ENCODE measurements around the gene ERBB2. TPM values are rescaled to one million over a fixed set of nuclear protein-coding genes. Genes with fewer than 3 reads are reported as not detected.

Gene ERBB2
- total RNA-seq, 1 donor from 2014 or later = 23.1 TPM

DNA sequence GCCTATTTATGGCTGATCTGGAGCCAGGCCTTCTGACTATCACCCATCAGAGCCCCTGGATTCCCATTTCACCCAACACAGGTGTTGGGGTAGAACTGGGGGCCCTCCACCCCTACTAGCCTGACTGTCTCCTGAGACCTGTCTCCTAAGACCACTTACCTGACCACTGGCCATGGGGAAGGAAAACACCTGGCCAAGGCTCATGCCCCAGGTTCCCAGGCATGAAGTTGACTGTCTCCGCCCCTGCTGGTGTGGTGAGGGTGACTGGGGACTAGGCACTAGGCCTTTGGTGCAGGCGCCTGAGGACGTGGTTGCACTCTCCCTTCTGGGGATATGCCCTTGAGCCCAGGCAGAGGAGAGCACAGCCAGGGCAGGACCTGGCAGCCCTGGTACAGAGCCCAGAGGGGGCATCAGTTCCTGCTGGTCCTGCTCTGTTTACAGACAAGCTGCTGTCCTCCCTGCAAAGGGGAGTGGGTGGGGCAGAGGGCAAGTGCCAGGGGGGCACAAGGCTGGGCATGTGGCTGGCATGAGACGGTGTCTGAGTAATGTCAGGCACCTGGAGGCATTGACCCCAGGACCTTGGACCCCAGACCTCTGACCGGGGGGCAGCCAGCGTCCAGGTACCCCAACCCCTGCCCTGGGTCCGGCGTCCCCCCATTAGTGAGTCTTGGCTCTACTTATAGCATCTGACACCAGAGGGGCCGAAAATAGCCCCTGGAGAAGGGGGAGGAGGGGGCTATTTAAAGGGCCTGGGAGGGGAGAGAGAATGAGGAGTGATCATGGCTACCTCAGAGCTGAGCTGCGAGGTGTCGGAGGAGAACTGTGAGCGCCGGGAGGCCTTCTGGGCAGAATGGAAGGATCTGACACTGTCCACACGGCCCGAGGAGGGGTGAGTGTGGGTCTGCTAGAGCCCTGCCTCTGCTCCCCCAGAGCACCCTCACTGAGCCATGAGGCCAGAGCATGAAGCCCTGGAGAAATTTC lies 35.0 kb upstream of the ERBB2 start, which contains the start of gene TCAP:
TCAP (plus strand) TSS at position 769 of the 981 bp plus-strand sequence; CDS start at position 780, 11 bp downstream.
- ATAC-seq (no peak), DNase-seq (ENCODE audit: low spot score) (no peak)

DNA sequence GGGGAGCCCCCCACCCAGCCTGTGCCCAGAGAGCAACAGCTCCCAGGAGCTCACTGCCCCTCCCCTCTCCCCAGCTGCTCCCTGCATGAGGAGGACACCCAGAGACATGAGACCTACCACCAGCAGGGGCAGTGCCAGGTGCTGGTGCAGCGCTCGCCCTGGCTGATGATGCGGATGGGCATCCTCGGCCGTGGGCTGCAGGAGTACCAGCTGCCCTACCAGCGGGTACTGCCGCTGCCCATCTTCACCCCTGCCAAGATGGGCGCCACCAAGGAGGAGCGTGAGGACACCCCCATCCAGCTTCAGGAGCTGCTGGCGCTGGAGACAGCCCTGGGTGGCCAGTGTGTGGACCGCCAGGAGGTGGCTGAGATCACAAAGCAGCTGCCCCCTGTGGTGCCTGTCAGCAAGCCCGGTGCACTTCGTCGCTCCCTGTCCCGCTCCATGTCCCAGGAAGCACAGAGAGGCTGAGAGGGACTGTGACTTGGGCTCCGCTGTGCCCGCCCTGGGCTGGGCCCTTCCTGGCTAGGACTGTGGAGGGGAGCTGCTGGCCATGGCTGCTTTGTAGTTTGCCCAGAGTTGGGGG lies 34.1 kb upstream of the ERBB2 start:
- DNase-seq (ENCODE audit: low spot score) (no peak), ATAC-seq (peak; percentile 11)

GRCh38 chr17:39666231-39666600 lies 33.6 kb upstream of the ERBB2 start:
- no peak for ATAC-seq
- no peak for DNase-seq (ENCODE audit: low spot score)

GRCh38 chr17:39666601-39667261 lies 33.1 kb upstream of the ERBB2 start:
- DNase-seq (ENCODE audit: low spot score) (peak; percentile 95), ATAC-seq (peak; percentile 77)

GRCh38 chr17:39667262-39667944 lies 32.5 kb upstream of the ERBB2 start:
- ATAC-seq = peak; percentile 11
- DNase-seq (ENCODE audit: low spot score) = no peak

- ATAC-seq (peak; percentile 33), DNase-seq (ENCODE audit: low spot score) (peak; percentile 66)
These were observed 31.6 kb upstream of the ERBB2 start, which contains the start of gene PNMT for GRCh38 chr17:39667945-39668924. PNMT (plus strand) TSS chr17:39668453; CDS start chr17:39668476, 23 bp downstream.

DNA sequence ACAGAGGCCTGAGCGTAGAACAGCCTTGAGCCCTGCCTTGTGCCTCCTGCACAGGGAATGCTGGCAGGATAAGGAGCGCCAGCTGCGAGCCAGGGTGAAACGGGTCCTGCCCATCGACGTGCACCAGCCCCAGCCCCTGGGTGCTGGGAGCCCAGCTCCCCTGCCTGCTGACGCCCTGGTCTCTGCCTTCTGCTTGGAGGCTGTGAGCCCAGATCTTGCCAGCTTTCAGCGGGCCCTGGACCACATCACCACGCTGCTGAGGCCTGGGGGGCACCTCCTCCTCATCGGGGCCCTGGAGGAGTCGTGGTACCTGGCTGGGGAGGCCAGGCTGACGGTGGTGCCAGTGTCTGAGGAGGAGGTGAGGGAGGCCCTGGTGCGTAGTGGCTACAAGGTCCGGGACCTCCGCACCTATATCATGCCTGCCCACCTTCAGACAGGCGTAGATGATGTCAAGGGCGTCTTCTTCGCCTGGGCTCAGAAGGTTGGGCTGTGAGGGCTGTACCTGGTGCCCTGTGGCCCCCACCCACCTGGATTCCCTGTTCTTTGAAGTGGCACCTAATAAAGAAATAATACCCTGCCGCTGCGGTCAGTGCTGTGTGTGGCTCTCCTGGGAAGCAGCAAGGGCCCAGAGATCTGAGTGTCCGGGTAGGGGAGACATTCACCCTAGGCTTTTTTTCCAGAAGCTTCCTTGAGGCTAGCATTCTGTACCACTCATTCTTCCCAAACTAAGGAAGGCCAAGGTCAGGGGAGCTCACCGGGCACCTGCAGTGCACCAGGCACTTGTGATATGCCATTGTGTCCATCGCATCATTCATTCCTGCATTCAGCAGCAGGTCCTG lies 29.7 kb upstream of the ERBB2 start:
- ATAC-seq (no peak), DNase-seq (ENCODE audit: low spot score) (no peak)

DNA sequence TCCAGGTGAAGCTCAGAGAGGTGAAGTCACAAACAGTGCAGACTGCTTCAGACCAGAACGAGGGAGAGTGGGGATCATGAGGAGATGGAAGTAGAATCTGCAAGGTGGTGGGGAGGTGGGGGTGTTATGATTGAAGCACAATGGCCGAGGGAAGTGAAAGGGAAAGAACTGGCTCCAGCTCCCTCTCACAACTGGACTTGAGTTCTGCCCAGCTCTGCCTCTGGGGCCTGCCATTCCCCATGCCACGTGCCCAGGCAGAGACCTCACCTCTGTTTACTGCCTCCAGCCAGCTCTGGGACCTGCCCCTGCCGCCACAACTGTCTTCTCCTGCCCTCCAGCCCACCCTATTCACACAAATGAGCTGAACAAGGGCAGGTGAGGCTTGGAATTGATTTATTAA lies 29.1 kb upstream of the ERBB2 start:
- no peak for DNase-seq (ENCODE audit: low spot score)
- no peak for ATAC-seq

GRCh38 chr17:39671651-39672521 lies 28.0 kb upstream of the ERBB2 start:
- ATAC-seq (peak; percentile 68), DNase-seq (ENCODE audit: low spot score) (no peak)

DNA sequence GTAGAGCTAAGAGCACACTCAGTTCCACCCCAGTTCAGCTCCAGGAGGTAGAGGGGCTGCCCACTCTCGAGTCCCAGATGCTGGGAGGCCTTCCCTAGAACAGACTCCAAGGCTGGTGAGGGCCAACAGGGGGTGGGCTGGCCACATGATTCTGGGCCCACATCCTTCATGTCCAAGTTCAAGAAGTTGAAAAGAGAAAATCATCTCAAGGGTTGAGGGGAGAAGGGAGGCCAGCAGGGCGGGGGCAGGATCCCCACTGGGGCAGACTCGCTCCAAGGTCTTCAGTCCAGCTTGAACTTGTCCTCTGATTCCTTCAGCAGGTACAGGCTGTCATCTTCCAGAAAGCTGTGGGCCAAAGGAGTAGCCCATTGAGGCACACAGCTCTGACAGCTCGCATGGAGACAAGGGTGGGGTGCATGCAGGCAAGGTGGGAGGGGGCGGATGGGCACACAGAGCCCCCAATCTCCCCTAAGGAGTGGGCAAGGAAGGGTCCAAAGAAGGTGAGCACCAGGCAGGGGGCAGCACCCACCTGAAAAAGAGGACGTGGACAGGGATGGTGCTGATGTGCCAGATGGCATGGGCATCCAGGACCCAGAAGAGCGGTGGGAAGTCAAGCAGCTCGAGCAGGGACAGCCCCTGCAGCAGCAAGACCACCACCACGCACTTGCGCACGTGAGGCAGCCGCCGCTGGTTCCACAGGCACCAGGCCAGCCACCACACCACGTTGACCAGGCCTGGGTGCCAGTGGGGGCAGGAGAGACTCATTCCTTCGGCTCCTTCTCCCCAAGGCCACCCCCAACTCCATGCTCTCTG lies 27.1 kb upstream of the ERBB2 start:
- DNase-seq (ENCODE audit: low spot score) (no peak), ATAC-seq (no peak)

- ATAC-seq = no peak
These were observed 26.4 kb upstream of the ERBB2 start for GRCh38 chr17:39673335-39674081.

GRCh38 chr17:39674179-39674578 lies 25.7 kb upstream of the ERBB2 start:
- ATAC-seq (no peak), DNase-seq (ENCODE audit: low spot score) (no peak)

More at GRCh38 chr17:39673335-39674081, 26.4 kb upstream of the ERBB2 start:
- no peak for DNase-seq (ENCODE audit: low spot score)

DNA sequence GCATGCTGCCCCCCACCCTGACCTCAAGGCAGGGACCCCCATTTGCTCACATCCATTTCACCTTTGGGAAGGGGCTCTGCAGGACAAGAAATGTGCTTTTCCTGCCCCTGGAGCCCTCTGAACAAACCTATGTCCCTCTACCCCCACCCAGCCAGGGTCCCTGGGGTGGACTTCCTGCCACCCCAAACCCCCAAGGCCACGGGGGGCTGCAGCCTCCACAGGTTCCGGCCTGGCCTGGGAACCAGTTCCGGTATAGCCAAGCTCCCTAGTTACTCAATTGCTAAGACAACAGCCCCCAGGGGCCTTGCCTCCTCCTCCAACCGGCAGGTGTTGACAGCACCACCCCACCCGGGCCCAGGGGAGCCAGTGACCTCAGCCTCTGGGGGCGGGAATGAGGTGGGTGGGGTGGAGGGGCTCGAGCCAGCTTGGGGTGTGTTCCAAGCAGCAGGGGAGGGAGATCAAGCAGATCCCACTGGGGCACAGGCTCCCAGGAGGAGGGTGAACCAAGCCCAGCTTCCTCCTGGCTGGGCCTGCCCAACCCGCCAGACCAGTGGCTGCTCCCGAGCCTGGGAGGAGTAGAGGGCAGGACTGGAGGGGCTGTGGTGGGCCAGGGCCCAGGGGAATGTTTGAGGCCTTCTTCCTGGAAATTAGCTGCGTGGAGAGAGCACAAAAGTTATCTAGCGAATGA lies 25.0 kb upstream of the ERBB2 start:
- ATAC-seq = no peak

DNA sequence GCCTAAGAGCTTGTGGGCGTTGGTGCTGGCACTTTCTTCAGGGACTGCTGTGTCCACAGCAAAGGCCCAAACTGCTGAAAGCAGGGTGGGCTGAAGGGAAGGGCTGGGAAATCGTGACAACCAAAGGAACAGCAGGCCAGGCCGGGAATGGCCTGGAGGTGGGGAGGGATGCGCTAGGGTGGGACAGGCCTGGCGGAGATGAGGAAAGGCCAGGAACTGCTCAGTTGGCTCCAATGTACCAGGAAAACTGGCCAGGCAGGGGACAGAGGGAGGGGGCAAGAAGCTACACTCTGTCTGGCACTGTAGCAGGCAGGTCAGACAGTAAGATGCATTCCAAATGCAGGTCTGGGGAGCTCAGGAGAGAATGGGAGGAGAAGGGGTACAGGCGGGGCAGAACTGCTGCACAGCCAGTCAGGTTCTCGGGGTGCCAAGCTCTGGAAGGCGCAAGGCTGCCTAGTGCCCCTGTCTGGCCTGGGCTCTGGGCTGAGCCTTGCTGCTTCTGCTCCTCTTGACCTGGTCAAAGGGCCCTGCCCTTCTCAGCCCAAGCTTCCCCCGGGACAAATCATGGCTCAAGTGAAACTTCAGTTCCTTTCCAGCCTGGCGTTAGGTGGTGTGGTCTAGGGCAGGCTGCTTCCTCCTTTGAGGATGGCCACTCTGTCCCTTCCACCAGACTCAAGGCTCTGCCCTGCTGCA lies 24.3 kb upstream of the ERBB2 start:
- ATAC-seq (no peak), DNase-seq (ENCODE audit: low spot score) (no peak)

More for the DNA sequence above, 25.0 kb upstream of the ERBB2 start:
- DNase-seq (ENCODE audit: low spot score) = no peak

Data from left lobe of liver (tissue), 2 donors.